Measurements from ENCODE around the gene GLIS1. TPM values are rescaled to one million over a fixed set of nuclear protein-coding genes. Genes with fewer than 3 reads are reported as not detected.
A peak's percentile ranks its signal among the peaks of the same experiment; 100 is the strongest.

GLIS1 gene
- total and polyA plus RNA-seq, 4 donors, result 0.19 to 1.8 (median 0.65) TPM

DNA sequence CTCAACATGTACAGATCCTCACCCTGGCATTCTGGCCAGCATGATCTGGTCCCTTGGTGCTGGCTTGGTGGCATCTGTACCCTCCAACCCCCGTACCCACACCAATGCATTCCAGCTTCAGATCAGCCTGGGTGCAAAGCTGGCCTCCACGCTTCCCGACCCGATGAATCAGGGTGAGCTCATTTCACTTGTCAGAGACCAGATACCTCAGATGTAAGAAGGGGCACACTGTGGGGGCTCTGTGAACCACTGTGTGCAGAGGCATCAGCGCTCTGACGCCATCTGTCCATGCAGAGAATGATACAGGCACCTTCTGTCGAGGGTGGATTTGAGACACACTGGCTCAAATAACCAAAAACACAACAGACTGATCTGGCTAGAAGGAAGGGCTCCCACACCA is 203.1 kb downstream of the GLIS1 start:
- DNase-seq, result no peak

DNA sequence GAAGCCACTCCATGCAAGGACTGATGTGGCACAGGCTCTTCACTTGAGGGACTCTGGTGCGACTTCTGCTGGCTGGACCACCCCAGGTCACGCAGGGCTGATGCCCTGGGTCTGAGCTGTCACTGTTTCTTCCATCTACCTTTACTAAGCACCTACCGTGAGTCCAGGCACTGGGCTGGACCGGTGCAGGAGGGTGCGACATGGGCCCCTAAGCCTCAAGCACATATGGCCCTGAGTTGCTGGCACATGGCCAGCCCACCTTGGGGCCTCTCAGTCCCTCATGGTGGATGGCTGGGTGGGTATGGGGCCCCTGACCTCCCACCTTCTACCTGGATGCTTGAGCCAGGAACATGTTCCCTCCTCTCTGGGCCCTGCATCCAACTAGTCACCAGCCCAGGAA is 203.7 kb downstream of the GLIS1 start:
- 94 to 97% methylated on average over 5 of the region's 5 CpGs for WGBS, 2 donors
- Histone ChIP-seq H3K9me3 (ENCODE audit: control insufficient read depth, low read length) (no peaks in the 10 kb centered on the region), H3K27ac (ENCODE audit: low read depth in 1 of 2, low read length in 2 of 2) (no peak overlapping the region), H3K4me1 (ENCODE audit: control insufficient read depth in 1 of 2, insufficient read depth in 2 of 2, low read length in 2 of 2) (no peaks in the 10 kb centered on the region), H3K27me3 (ENCODE audit: control insufficient read depth in 1 of 2, insufficient read depth in 2 of 2, low read length in 1 of 2) (no peaks in the 10 kb centered on the region), H3K4me3 (ENCODE audit: low read length in 2 of 2) (no peak overlapping the region), H3K36me3 (ENCODE audit: control insufficient read depth in 1 of 2, insufficient read depth in 2 of 2, low read length in 1 of 2) (no peaks in the 10 kb centered on the region)
- intact Hi-C loops (cut with DNase I), result no loop called here
- ATAC-seq (ENCODE audit: low FRiP score) (no peak), DNase-seq (no peak)

More for the DNA sequence above, 203.1 kb downstream of the GLIS1 start:
- Histone ChIP-seq H3K27ac (ENCODE audit: low read depth in 1 of 2, low read length in 2 of 2) (no peak overlapping the region), H3K4me1 (ENCODE audit: control insufficient read depth in 1 of 2, insufficient read depth in 2 of 2, low read length in 2 of 2) (no peaks in the 10 kb centered on the region), H3K36me3 (ENCODE audit: control insufficient read depth in 1 of 2, insufficient read depth in 2 of 2, low read length in 1 of 2) (no peaks in the 10 kb centered on the region), H3K27me3 (ENCODE audit: control insufficient read depth in 1 of 2, insufficient read depth in 2 of 2, low read length in 1 of 2) (no peaks in the 10 kb centered on the region), H3K4me3 (ENCODE audit: low read length in 2 of 2) (no peak overlapping the region), H3K9me3 (ENCODE audit: control insufficient read depth, low read length) (no peaks in the 10 kb centered on the region)
- intact Hi-C loops (cut with DNase I), result no loop called here
- ATAC-seq (ENCODE audit: low FRiP score), result no peak
- 89 to 92% methylated on average over 7 of the region's 7 CpGs for WGBS, 2 donors

DNA sequence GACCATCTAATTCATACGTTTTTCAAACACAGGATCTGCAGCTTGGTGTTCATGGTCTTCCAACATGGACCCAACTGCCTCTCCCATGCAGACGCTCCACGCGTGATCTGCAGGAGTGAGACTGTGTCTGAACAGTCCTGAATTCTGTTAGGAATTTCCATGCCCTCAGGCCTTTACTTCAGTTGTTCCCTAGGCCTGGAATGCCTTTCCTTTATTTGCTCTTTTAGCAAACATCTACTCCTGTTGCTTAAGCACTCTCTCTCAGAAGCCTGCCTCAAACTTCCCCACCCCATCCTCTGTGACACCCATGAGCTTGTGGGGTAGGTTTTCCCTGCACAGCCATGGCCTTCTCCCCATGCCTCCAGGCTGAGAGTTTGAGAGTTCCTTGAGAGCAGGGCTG is 206.1 kb downstream of the GLIS1 start:
- intact Hi-C loops (cut with DNase I), result no loop called here
- H3K9me3 ChIP-seq (ENCODE audit: control insufficient read depth, low read length), result no peaks in the 10 kb centered on the region
- H3K4me1 ChIP-seq (ENCODE audit: control insufficient read depth in 1 of 2, insufficient read depth in 2 of 2, low read length in 2 of 2), result no peaks in the 10 kb centered on the region
- no peak for ATAC-seq (ENCODE audit: low FRiP score)
- H3K36me3 ChIP-seq (ENCODE audit: control insufficient read depth in 1 of 2, insufficient read depth in 2 of 2, low read length in 1 of 2), result no peaks in the 10 kb centered on the region
- no peaks in the 10 kb centered on the region for H3K27me3 ChIP-seq (ENCODE audit: control insufficient read depth in 1 of 2, insufficient read depth in 2 of 2, low read length in 1 of 2)
- no peak overlapping the region for H3K4me3 ChIP-seq (ENCODE audit: low read length in 2 of 2)
- no peak overlapping the region for H3K27ac ChIP-seq (ENCODE audit: low read depth in 1 of 2, low read length in 2 of 2)
- 87 to 88% methylated on average over 4 of the region's 4 CpGs for WGBS, 2 donors
- DNase-seq, result no peak

DNA sequence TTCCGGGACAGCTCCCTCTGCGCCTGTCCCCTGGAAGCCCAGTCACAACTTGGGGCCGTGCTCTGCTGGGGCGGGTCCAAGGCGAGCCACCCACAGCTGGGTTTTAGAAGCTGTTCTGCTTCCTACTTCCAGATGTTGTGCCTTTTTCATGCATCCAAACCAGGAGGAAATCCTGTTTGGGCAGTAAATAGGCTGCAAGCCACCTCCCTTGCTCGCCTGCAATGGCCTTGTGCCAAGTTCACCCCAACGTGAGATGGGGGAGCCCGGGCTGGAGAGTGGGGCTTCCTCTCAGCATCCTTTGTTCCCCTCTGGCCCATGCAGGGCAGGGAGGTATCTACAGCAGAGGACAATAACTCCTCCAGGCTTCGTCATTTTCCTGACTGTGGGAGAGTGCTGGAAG is 206.6 kb downstream of the GLIS1 start:
- Histone ChIP-seq H3K27ac (ENCODE audit: low read depth in 1 of 2, low read length in 2 of 2) (no peak overlapping the region), H3K4me1 (ENCODE audit: control insufficient read depth in 1 of 2, insufficient read depth in 2 of 2, low read length in 2 of 2) (no peaks in the 10 kb centered on the region), H3K9me3 (ENCODE audit: control insufficient read depth, low read length) (no peaks in the 10 kb centered on the region), H3K36me3 (ENCODE audit: control insufficient read depth in 1 of 2, insufficient read depth in 2 of 2, low read length in 1 of 2) (no peaks in the 10 kb centered on the region), H3K27me3 (ENCODE audit: control insufficient read depth in 1 of 2, insufficient read depth in 2 of 2, low read length in 1 of 2) (no peaks in the 10 kb centered on the region), H3K4me3 (ENCODE audit: low read length in 2 of 2) (no peak overlapping the region)
- no peak for DNase-seq
- no peak for ATAC-seq (ENCODE audit: low FRiP score)
- intact Hi-C loops (cut with DNase I), result no loop called here
- WGBS, 2 donors, result 77 to 83% methylated on average over 9 of the region's 9 CpGs

DNA sequence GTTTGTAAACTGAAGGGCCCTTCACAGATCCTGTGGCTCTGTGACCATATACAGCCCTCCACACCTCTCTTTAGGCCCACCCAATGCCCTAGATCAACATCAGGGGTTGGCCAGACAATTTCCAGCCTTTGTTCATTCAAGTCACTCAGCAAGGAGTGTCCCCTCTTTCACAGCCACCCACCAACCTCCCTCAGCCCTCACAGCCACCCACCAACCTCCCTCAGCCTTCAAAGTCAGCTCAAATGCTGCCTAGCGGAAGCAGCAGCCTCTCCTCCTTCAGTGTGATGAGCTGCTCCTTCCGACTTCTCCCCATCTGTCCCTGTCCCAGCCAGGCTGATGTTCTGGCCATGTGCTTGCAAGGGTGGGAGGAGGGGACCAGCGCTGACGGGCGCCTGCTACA is 208.4 kb downstream of the GLIS1 start:
- 96% methylated on average over 5 of the region's 5 CpGs for WGBS, 2 donors
- intact Hi-C loops (cut with DNase I), result no loop called here

DNA sequence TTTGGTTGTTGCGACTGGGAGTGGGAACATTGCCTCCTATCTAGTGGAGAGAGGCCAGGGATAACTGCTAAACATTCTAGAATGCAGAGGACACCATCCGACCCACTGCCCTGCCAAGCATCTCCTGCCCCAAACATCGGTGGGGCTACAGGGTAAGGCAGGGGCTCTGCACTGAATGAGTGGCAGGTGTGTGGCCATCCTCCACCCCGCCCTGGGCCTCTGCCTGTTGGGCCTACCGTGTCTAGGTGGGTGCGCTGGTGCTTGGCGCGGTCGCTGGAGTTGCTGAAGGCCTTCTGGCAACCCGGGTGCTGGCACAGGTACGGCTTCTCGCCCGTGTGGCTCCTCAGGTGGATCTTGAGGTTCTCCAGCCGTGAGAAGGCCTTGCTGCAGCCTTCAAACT is 209.4 kb downstream of the GLIS1 start:
- Histone ChIP-seq H3K27ac (ENCODE audit: low read depth in 1 of 2, low read length in 2 of 2) (no peak overlapping the region), H3K4me1 (ENCODE audit: control insufficient read depth in 1 of 2, insufficient read depth in 2 of 2, low read length in 2 of 2) (no peaks in the 10 kb centered on the region), H3K9me3 (ENCODE audit: control insufficient read depth, low read length) (no peaks in the 10 kb centered on the region), H3K27me3 (ENCODE audit: control insufficient read depth in 1 of 2, insufficient read depth in 2 of 2, low read length in 1 of 2) (no peaks in the 10 kb centered on the region), H3K4me3 (ENCODE audit: low read length in 2 of 2) (no peak overlapping the region), H3K36me3 (ENCODE audit: control insufficient read depth in 1 of 2, insufficient read depth in 2 of 2, low read length in 1 of 2) (no peaks in the 10 kb centered on the region)
- no peak for ATAC-seq (ENCODE audit: low FRiP score)
- no peak for DNase-seq
- WGBS, 2 donors, result 91 to 95% methylated on average over 14 of the region's 14 CpGs
- intact Hi-C loops (cut with DNase I), result no loop called here

More for the DNA sequence above, 208.4 kb downstream of the GLIS1 start:
- H3K4me1 ChIP-seq (ENCODE audit: control insufficient read depth in 1 of 2, insufficient read depth in 2 of 2, low read length in 2 of 2), result no peaks in the 10 kb centered on the region
- no peak overlapping the region for H3K4me3 ChIP-seq (ENCODE audit: low read length in 2 of 2)
- H3K27ac ChIP-seq (ENCODE audit: low read depth in 1 of 2, low read length in 2 of 2), result no peak overlapping the region
- no peak for ATAC-seq (ENCODE audit: low FRiP score)
- DNase-seq, result no peak
- H3K27me3 ChIP-seq (ENCODE audit: control insufficient read depth in 1 of 2, insufficient read depth in 2 of 2, low read length in 1 of 2), result no peaks in the 10 kb centered on the region
- H3K9me3 ChIP-seq (ENCODE audit: control insufficient read depth, low read length), result no peaks in the 10 kb centered on the region
- H3K36me3 ChIP-seq (ENCODE audit: control insufficient read depth in 1 of 2, insufficient read depth in 2 of 2, low read length in 1 of 2), result no peaks in the 10 kb centered on the region

DNA sequence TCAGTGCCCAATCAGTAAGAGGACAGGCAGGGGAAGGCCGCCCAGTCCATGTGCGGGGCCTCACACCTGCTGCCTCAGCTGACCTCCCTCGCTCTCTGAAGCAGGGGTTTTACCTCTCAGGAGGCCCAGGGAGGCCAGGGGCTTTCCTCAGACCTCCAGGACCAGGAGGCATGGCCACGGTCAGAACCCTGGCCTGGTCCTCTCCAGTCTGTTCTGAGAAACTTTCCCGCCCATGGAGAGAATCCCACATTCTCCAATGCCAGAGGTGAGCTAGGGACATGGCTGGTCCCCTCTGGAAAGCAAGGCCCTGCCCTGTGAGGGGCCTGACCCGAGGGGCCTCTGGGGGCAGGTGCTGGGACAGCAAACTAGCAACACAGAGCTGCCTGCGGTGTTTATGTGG is 211.6 kb downstream of the GLIS1 start:
- intact Hi-C loops (cut with DNase I), result no loop called here
- H3K4me1 ChIP-seq (ENCODE audit: control insufficient read depth in 1 of 2, insufficient read depth in 2 of 2, low read length in 2 of 2), result no peaks in the 10 kb centered on the region
- no peak overlapping the region for H3K27ac ChIP-seq (ENCODE audit: low read depth in 1 of 2, low read length in 2 of 2)
- no peaks in the 10 kb centered on the region for H3K9me3 ChIP-seq (ENCODE audit: control insufficient read depth, low read length)
- H3K4me3 ChIP-seq (ENCODE audit: low read length in 2 of 2), result no peak overlapping the region
- DNase-seq (no peak), ATAC-seq (ENCODE audit: low FRiP score) (peak; percentile 13)
- H3K36me3 ChIP-seq (ENCODE audit: control insufficient read depth in 1 of 2, insufficient read depth in 2 of 2, low read length in 1 of 2), result no peaks in the 10 kb centered on the region
- H3K27me3 ChIP-seq (ENCODE audit: control insufficient read depth in 1 of 2, insufficient read depth in 2 of 2, low read length in 1 of 2), result no peaks in the 10 kb centered on the region
- 89 to 92% methylated on average over 7 of the region's 7 CpGs for WGBS, 2 donors

DNA sequence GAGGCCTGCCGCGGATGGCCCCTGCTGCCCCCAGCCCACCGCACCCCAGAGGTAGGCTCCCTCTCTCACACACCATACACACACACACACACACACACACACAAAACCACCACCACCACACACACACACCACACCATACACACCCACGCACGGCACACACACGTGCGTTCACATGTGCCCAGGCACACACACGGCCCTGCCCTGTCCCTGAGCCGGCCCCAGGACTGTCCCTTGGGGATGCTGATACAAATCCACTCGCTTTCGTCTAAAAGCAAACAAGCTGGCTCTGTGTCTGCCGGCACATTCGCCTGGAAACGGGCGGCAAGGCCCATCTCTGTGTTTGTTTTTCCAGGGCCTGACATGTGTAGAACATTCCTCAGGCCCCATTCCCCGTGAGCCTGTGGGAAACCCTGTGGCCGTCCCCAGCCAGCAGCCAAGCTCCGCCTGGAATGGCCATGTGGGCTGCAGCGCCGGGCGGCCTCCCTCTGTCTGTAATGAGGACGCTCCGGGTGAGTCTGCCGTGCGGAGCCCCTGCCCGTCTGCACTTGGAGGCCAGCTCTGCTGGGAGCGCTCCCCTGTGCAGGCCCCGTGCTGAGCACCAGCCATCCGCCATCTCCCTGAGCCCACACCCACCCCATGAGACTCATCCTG is 212.4 kb downstream of the GLIS1 start:
- Histone ChIP-seq H3K27ac (ENCODE audit: low read depth in 1 of 2, low read length in 2 of 2) (no peak overlapping the region), H3K4me3 (ENCODE audit: low read length in 2 of 2) (no peak overlapping the region), H3K4me1 (ENCODE audit: control insufficient read depth in 1 of 2, insufficient read depth in 2 of 2, low read length in 2 of 2) (no peaks in the 10 kb centered on the region), H3K9me3 (ENCODE audit: control insufficient read depth, low read length) (no peaks in the 10 kb centered on the region), H3K36me3 (ENCODE audit: control insufficient read depth in 1 of 2, insufficient read depth in 2 of 2, low read length in 1 of 2) (no peaks in the 10 kb centered on the region), H3K27me3 (ENCODE audit: control insufficient read depth in 1 of 2, insufficient read depth in 2 of 2, low read length in 1 of 2) (no peaks in the 10 kb centered on the region)
- ATAC-seq (ENCODE audit: low FRiP score), result peak; percentile 68
- 17 to 18% methylated on average over 29 of the region's 29 CpGs for WGBS, 2 donors
- intact Hi-C loops (cut with DNase I), result no loop called here
- peak; percentile 78 to 90 for DNase-seq

DNA sequence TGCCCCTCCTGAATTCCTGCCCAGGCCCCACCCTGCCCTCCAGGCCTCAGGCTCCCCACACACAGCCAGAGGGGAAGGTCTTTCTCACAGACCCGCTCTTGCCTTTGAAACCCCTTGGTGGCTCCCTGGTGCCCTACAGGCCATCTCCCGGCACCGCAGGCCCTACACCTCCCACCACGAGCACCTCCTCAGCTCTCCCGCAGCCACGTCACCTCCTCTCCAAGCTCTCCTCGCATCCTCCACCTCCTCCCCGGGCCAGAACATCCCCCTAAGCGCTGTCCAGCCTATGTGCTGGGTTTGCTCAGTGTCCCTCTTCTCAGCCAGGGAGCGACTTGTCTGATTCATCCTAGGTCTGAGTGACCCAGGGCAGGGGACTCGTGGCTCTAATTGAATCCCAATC is 213.4 kb downstream of the GLIS1 start:
- H3K27me3 ChIP-seq (ENCODE audit: control insufficient read depth in 1 of 2, insufficient read depth in 2 of 2, low read length in 1 of 2), result no peaks in the 10 kb centered on the region
- ATAC-seq (ENCODE audit: low FRiP score), result no peak
- no peak for DNase-seq
- intact Hi-C loops (cut with DNase I), result no loop called here
- no peaks in the 10 kb centered on the region for H3K4me1 ChIP-seq (ENCODE audit: control insufficient read depth in 1 of 2, insufficient read depth in 2 of 2, low read length in 2 of 2)
- no peak overlapping the region for H3K4me3 ChIP-seq (ENCODE audit: low read length in 2 of 2)
- WGBS, 2 donors, result 89 to 91% methylated on average over 11 of the region's 11 CpGs
- no peak overlapping the region for H3K27ac ChIP-seq (ENCODE audit: low read depth in 1 of 2, low read length in 2 of 2)
- no peaks in the 10 kb centered on the region for H3K36me3 ChIP-seq (ENCODE audit: control insufficient read depth in 1 of 2, insufficient read depth in 2 of 2, low read length in 1 of 2)
- no peaks in the 10 kb centered on the region for H3K9me3 ChIP-seq (ENCODE audit: control insufficient read depth, low read length)
